DMS53 treated with DMSO at 0.1 percent for 48 hours (cell line): ENCODE measurements around the gene LENG9.

Experiments
- DNase-seq: peaks from one replicate; lab custom pipeline; 2025; ENCODE audit not compliant: unreplicated experiment; lab: John Stamatoyannopoulos, UW

Gene LENG9

DNA sequence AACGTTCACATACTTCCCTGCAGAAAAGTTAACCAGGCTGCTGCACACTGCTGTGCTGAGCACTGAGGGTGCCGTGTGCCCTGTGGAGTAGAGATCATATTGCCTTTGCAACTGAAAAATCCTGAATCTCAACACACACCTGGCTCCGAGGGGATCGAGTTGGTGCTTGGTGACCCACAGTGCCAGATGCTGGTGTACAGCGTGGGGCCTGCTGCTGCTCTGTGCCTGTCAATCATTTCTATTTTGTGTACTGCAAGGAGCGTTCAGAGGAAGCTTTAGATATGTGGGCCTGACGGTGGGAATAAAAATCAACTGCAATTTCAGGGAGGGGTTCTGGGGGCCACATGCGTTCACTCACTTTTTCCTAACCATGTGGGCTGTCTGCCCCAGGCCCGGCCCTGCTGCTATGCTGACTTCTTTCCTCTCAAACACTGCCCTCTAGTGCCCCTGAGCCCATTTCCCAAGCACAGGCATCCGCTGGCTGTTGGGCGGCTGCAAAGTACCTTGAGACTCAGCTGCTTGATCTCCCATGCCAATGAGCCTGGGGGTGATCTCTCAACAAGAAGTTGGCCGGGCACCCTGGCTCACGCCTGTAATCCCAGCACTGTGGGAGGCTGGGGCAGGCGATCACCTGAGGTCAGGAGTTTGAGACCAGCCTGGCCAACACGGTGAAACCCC is 24.3 kb downstream of the LENG9 start:
- no peak for DNase-seq

DNA sequence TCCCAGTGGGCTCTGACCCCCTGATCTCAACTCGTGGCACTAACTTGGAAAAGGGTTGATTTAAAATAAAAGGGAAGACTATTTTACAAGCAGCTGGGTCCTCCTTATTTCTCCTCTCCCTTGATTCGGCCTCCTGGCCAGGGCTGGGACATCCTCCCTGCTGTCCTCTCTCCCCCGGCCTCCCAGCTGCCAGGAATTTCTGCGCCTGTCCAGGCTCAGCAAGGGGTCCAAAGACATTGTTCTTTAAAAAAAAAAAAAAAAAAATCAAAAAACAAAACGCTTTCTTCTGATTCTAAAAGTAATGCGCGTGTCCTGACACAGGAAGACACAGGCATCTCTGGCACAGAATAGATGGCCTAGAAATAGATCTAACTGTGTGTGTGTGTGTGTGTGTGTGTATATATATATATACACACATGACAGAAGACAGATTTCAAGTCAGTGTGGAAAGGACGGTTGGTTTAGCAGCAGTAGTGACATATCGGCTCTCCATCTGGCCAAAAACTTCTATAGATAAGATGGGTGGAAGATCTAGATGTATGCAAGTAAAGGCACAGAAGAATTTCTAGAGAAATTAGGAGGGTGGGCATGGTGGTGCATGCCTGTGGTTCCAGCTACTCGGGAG is 26.8 kb downstream of the LENG9 start:
- DNase-seq: no peak

DNA sequence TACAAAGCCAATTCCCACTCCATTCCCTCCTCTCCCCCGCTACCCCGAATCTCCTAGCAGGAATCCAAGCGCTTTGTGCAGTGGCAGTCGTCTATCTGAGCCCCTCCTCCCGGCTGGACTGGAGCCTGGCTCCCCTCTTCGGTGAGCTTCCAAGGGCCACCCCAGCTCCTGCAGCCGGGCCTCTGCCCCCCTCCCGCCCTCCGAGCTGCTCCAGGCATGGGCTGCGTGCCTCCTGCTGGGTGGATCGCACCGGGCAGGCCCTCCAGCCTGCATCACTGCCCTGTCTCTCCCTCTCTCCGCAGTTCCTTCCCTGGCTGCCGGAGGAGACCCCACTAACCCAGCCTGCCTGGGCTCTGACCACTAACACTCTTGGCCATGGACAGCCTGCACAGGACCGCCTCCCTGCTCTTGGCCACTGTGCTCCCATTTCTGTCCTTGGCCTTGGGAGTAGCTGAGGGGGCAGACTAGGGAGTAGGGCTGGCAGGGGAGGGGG is 27.5 kb downstream of the LENG9 start:
- DNase-seq: no peak

DNA sequence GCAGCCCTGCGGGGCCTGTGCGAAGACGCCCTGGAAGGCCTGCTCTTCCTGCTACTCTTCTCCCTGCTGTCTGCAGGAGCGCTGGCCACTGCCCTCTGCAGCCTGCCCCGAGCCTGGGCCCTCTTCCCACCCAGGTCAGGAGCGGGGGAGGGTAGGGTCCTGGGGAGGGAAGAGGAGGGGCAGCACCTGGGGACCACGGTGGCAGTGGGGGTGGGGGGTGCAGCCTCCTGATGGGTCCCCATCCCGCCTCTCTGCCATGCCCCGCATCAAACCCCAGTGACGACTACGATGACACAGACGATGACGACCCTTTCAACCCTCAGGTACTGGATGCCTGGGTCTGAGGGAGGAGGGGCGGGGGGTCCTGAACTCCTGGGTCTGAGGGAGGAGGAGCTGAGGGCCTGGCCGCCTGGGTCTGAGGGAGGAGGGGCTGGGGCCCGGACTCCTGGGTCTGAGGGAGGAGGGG is 28.0 kb downstream of the LENG9 start:
- no peak for DNase-seq

DNA sequence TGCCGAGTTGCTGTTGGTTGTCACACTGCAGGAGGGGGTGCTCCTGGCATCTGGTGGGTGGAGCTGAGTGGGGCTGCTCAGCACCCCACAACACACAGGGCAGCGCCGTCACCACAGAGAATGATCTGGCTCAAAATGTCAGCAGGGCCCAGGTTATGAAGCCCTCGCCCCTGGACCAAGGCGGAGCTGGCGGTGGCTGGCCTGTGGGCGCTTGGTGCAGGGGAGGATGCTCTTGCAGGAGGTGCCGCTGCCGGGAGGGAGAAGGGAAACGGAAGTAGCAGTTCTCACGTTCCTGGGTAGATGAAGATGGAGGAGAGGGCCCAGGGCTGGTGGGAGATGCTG is 28.7 kb downstream of the LENG9 start:
- DNase-seq: no peak

DNA sequence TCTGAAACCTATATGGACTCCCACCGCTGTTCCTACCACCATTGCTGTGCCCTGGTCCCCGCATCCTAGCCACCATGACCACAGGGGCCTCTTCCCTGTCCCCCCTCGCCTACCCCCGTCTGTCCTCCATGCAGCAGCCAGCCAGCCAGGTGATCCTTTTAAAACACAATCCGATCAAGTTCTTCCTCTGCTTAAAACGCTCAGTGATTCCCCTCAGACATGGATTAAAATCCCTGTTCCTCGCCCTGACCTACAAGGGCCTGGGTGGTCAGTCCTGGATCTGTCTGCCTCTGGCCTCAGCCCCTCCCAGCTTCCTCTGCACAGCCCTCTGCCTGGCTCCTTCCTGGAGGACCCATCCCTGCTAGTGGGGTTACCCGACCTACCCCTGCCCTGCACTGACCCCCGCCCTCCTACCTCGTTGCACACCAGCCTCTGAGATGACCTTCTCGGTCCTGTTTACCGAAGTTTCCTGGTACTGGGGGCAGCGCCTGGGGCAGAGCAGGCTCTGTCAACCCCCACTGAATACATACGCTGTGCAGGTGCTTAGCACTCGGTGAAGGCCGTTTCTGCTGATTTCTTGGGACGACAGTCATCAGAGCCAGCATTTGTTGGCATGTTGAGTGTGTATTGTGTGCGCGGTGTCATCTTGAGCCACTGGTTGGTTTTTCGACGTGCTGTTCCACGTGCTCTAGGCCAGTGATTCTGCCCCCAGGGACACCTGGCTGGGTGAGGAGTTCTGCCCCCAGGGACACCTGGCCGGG is 29.3 kb downstream of the LENG9 start:
- DNase-seq: no peak

DNA sequence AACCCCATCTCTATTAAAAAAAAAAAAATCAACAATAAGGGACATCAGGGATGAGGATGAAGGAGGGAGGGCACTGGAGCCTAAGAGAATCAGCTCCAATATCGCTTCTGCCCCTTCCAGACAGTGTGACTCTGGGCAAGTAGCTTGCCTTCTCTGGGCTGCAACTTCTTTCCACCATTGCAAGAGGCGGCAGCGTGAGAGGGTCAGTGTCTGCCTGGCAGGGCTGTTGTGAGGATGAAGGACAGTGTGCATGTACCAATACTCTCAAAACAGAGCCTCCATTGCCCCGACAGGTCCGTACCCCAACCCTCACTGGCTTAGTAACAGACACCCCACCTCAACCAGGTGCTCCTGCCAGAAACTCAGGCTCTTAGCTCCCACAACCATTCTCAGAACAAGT is 29.9 kb downstream of the LENG9 start:
- no peak for DNase-seq

DNA sequence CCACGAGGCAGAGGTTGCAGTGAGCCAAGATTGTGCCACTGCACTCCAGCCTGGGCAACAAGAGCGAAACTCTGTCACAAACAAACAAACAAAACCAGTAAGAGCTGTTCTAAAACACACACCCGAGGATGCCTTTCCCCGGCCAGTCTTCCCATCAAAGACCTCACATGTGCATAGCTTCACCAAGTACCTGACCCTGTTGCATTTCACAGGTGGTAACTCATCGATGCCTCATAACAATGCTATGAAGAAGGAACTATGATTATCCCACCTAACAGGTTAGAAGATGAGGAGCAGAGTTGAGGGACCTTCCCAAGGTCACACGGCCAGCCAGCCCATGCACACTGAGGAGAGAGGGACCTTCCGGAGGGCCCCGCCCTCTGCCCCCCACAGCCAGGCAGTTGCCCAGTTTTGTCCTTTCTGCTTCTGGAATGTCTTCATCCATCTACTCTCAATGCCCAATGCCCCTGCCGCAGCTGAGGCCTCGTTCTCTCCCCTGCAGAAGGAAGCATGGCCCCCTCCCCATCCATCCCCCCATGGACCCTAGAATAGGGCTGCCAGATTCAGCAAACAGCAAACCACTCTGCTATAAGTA is 31.3 kb downstream of the LENG9 start:
- no peak for DNase-seq

DNA sequence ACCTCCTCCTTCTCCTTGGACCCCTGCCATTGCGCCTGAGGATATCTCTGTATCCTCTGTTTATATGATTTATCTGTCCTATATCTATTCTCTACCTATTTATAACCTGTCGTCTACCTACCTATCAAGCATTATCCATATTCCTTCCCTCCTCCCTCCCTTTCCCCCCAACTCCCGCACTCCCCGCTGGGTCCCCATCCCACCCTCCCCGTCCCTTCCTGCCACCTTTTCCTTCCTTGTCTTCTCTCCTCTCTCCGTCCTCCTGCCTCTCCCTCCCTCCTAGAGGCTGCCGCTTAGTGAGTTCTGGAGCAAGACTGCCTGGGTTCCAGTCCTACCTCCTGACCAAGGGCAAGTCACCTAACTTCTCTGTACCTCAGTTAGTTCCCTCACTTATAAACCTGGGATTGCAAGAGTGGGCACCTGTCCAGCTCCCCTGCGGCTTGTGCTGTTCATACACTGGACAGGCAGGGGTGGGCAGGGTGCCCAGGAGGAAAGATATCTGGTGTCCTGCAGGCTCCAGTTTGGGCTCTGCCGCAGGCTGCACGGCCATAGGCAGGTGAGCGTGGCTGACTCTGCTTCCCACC is 32.2 kb downstream of the LENG9 start:
- no peak for DNase-seq

DNA sequence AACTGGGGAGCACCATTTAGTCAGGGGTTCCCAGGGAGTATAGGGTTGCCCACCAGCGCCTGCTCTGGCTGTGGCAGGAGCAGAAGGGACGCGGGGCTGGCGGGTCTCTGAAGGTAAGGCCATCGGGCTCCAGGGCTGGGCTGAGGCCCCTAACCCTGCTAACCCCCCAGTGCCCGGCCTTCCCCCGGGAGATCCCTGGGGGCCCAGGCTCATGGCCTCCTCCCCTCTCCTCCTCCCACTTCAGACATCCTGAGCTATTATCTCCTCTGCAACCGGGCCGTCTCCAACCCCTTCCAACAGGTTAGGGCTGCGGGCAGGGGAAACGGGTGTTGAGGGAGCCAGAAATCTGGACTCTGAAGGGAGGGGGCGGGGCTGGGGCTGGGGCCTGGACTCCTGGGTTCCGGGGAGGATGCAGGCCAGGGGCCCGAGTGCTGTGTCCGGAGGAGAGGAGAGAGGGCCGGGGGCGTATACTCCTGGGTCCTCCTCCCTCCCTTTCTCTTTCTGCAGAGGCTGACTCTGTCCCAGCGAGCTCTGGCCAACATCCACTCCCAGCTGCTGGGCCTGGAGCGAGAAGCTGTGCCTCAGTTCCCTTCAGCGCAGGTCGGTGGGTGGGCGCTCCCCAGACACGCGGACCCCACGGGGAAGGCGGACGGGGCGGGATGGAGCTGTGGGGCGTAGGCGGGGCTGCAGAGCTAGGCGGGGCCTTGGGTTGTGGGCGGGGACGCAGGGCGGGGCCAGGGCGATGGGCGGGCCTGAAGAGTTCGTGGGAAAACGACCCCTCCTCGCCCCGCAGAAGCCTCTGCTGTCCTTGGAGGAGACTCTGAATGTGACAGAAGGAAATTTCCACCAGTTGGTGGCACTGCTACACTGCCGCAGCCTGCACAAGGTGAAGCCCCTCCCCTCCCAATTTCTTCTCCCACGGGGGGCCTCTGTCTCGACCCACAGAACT is 33.0 kb downstream of the LENG9 start:
- DNase-seq: no peak

DNA sequence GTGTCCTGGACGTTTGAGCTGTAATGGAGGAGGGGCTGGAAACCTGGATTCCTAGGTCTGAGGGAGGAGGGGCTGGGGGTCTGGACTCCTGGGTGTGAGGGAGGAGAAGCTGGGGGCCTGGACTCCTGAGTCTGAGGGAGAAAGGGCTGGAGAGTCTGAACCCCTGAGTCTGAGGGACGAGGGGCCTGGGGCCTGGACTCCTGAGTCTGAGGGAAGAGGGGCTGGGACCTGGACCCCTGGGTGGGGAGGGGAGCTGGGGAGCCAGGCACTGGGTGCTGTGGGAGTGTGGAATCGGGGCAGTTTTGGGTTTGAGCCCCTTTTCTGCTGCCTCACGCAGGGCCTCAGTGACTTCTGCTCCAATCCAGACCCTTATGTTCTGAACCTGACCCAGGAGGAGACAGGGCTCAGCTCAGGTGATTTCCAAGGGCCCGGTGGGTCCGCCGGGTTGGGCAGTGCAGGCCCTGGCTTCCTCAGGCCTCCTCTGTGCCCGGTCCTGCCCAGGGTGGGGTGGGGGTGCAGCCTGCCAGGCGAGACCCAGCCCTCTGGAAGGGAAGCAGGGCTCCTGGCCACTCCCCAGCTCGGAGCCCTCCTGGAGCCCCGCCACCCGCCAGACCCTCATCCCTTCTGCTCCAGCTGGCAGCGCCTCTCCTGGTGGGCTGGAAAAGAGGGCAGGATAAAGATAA is 33.9 kb downstream of the LENG9 start:
- no peak for DNase-seq

DNA sequence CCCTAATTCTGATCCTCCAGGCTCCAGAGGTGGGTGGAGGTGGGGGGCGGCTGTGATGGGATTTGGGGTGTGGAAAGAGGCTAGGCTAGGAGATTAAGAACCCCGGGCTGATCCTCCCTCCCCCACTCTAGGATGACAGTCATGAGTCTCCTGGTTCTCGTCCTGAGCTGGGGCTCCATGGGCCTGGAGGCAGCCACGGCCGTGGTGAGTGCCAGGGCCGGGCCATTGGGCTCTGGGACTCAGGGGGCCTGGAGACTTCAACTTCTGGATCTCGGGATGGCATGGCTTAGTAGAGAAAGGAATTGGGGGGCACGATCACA is 34.4 kb downstream of the LENG9 start:
- no peak for DNase-seq

DNA sequence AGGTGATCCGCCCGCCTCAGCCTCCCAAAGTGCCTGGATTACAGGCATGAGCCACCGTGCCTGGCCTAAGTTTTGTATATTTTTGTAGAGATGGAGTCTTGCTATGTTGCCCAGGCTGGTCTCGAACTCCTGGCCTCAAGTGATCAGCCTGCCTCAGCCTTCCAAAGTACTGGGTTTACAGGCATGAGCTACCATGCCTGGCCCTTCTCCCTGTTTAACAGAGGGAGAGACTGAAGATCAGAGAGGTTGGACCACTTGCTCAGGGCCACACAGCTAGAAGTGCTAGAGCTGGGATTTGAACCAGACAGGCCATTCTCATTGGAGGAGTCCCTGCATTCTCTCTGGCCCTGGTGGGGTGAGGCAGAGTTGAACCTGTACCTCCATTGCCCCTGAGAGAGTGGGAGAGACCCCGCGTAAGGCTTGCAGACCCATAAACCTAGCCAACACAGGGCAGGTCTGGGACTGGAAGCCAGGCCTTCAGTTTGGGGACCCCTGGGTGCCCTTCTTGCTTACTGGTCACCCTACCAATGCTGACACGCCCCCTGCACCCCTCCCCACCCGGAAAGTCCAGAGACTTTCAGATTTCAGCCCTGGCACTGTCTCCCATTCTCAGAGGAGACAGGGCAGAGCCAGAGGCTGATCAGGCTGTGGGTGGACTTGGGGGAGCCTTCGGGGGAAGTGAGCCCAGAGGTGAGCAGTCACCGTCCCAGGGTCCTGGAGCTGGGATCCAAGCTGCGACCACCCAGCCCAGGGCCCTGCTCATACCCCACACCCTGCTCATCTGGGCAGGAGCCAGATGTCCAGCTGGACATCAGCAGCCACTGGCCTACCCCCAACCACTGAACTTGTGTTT is 35.0 kb downstream of the LENG9 start:
- DNase-seq: no peak

DNA sequence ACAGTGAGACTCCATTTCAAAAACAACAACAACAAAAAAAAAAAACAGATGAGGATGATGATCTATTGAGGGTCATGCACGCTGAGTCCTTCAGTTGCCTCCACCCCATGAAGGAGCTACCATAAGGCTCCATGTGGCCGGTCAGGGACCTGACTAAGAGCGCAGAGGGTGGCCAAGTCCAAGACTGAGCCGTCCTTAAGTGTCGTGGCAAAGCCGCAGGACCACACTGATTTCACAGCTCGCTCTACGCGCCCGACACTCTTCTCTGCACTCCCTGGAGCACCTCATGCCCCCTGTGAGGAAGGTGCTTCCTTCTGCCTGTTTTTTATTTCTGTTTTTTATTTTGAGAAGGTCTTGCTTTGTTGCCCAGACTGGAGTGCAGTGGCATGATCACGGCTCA is 36.0 kb downstream of the LENG9 start:
- no peak for DNase-seq

DNA sequence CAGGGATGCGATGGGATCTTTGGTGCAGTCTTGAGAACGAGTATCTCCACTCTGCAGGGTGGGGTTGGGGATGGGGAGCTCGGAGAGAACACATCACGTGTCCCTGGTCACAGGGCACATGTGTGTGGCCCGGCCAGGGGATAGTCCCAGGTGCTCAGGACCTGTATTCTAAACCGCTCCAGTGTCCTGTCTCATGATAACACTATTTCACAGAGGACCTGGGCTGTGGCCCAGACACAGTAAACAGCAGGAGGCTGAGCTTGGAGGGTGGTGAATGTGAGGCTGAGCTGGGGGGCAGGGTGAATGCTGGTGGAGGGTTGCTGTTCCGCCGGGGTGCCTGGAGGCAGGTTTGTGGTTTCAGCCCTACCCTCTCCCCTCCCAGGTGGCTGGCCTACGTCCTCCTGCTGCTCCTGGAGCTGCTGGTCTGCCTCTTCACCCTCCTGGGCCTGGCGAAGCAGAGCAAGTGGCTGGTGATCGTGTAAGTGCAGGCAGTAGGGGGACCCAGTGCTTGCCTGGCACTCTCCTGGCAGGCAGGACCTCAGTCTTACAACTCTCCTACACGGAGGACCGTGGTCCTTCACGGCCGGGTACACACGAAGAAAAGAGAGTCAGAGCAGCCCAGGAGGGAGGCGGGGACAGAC is 37.2 kb downstream of the LENG9 start:
- DNase-seq: no peak

DNA sequence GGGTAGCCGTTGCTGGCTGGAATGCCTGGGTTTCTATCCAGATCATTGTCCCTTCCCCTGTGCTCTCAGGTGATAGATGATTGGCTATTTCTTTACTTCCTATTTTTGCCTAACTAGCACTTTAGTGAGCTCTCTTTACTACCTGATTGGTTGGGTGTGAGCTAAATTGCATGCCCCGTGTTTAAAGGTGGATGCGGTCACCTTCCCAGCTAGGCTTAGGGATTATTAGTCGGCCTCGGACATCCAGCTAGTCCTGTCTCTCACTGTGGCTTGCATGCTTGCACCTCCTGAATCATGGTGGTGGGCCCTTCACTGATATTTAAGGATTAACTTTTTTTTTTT is 38.2 kb downstream of the LENG9 start:
- DNase-seq: no peak

DNA sequence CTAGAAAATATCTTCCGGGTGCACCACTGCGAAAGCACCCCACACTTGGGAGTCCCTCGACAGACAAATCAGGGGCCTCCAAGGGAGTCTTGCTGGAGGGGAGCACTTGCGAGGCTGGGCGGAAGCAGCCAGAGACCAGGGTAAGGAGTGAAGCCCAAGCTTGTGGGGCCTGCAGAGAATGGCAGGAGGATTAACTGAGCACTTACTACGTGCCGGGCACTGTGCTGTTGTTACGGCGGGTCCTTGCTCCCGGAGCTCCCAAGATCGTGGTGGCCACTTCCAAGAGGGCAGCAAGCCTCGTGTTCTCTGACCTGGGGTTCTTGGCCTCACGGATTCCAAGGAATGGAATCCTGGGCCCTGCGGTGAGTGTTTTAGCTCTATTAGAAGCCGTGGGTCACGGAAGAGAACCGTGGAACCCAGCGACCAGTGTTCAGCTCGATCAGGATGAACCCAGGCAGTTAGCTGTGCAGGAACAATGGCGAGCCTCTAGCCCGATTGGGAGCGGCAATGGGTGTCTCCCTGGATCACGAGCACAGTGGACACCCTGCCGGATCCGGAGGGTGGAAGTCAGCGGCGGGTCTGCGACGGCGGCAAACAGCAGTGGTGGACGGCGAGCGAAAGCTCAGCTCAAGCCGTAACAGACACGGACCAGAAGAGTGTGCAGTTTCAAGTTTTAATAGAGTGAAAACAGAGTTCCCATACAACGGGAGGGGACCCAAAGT is 38.8 kb downstream of the LENG9 start:
- DNase-seq: no peak

DNA sequence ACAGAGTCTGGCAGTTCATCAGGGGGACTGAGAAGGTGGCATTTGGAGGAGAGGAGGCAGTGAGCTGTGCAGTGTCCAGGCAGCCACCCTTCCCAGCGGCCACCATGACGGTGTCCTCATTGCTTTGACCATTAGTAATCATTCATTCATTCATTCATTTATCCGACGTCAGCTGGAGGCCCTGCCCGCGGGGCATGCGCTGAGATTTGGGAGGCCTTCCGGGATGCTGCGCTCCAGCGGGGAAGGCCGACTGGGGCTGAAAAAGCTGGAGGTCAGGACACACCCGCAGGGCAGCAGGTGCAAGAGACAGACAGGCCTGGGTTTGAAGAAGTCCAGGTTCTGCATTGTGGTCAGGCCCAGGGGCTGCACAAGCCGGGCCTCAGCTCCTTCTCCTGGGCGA is 39.4 kb downstream of the LENG9 start:
- DNase-seq: no peak
